Measurements from ENCODE around the gene AIMP1. TPM values are rescaled to one million over a fixed set of nuclear protein-coding genes. Genes with fewer than 3 reads are reported as not detected.

The AIMP1 gene
- total and polyA plus RNA-seq, 2 of the 13 experiments (the other 11 are each of a cell fraction or from before 2014, with no cell fraction given), result 28.6 to 82.9 TPM

GRCh38 chr4:106315476-106315967 lies 828 bp upstream of the AIMP1 start (continued):
- TF ChIP-seq ZBTB33 (CRISPR knock-in tag; IDR thresholded peaks at IDR 0.05), result no peak
- TF ChIP-seq ZNF562 (CRISPR knock-in tag; IDR thresholded peaks at IDR 0.05; ENCODE audit: borderline replicate concordance), result no peak
- no peak for TF ChIP-seq KLF9 (CRISPR knock-in tag; IDR thresholded peaks at IDR 0.05; ENCODE audit: low read depth)
- TF ChIP-seq TFAP4 (IDR thresholded peaks at IDR 0.05; ENCODE audit: borderline replicate concordance, low read depth), result no peak
- TF ChIP-seq CAMTA2 (CRISPR knock-in tag; IDR thresholded peaks at IDR 0.05; ENCODE audit: borderline replicate concordance), result no peak; the same call in 1 of the 2 replicates
- 0 out of 2 replicates have a peak, but pooled peaks have one; percentile 6 for TF ChIP-seq SMAD3 (CRISPR knock-in tag; IDR thresholded peaks at IDR 0.05)
- no peak for TF ChIP-seq ZNF3 (CRISPR knock-in tag; IDR thresholded peaks at IDR 0.05)
- no peak for TF ChIP-seq UBTF (CRISPR knock-in tag; IDR thresholded peaks at IDR 0.05)
- TF ChIP-seq SCMH1 (CRISPR knock-in tag; IDR thresholded peaks at IDR 0.05; ENCODE audit: borderline replicate concordance), result no peak
- TF ChIP-seq ZNF333 (CRISPR knock-in tag; IDR thresholded peaks at IDR 0.05; ENCODE audit: borderline replicate concordance), result no peak
- no peak for TF ChIP-seq ZBTB42 (CRISPR knock-in tag; IDR thresholded peaks at IDR 0.05)
- TF ChIP-seq BRD4 (CRISPR knock-in tag; IDR thresholded peaks at IDR 0.05), result no peak
- no peak for TF ChIP-seq PTBP1 (IDR thresholded peaks at IDR 0.05; ENCODE audit: low read depth, low read length, poor library complexity, severe bottlenecking)
- no peak for TF ChIP-seq ZMYM2 (CRISPR knock-in tag; IDR thresholded peaks at IDR 0.05)
- peak; percentile 10; the same call in 1 of the 2 replicates for TF ChIP-seq TOE1 (CRISPR knock-in tag; IDR thresholded peaks at IDR 0.05)
- no peak for TF ChIP-seq ZNF234 (CRISPR knock-in tag; conservative IDR thresholded peaks at IDR 0.05)
- no peak for TF ChIP-seq ZNF841 (CRISPR knock-in tag; IDR thresholded peaks at IDR 0.05; ENCODE audit: borderline replicate concordance)
- no peak for TF ChIP-seq HNRNPK (IDR thresholded peaks at IDR 0.05; ENCODE audit: low read depth, low read length, poor library complexity, severe bottlenecking)
- no peak for TF ChIP-seq REL (CRISPR knock-in tag; conservative IDR thresholded peaks at IDR 0.05)
- TF ChIP-seq ZC3H4 (CRISPR knock-in tag; IDR thresholded peaks at IDR 0.05; ENCODE audit: borderline replicate concordance), result no peak
- TF ChIP-seq ELF4 (CRISPR knock-in tag; IDR thresholded peaks at IDR 0.05; ENCODE audit: borderline replicate concordance), result peak; percentile 74; the same call in 1 of the 2 replicates
- TF ChIP-seq FOXA1 (IDR thresholded peaks at IDR 0.05), result no peak
- no peak for TF ChIP-seq FOXA1 (CRISPR knock-in tag; IDR thresholded peaks at IDR 0.05)
- TF ChIP-seq MXD3 (CRISPR knock-in tag; IDR thresholded peaks at IDR 0.05), result no peak
- TF ChIP-seq KAT2B (IDR thresholded peaks at IDR 0.05; ENCODE audit: borderline replicate concordance, low read depth, low read length), result no peak
- no peak for TF ChIP-seq ZNF644 (CRISPR knock-in tag; IDR thresholded peaks at IDR 0.05; ENCODE audit: low read depth)
- no peak for TF ChIP-seq ZNF543 (CRISPR knock-in tag; IDR thresholded peaks at IDR 0.05)
- TF ChIP-seq NR2C2 (CRISPR knock-in tag; IDR thresholded peaks at IDR 0.05; ENCODE audit: borderline replicate concordance), result no peak

All from HepG2 (cell line).